Neural cell (in vitro differentiated cells): Measurements from ENCODE around the gene SPATA19. TPM values are rescaled to one million over a fixed set of nuclear protein-coding genes. Genes with fewer than 3 reads are reported as not detected.

Experiments used
- H2AFZ ChIP-seq: fragments of 200-600, 300-800 bp; sonication (generic), shearing (Covaris generic); 2 replicates; pipeline ENCODE4 v1.6.0; 2014; ENCODE audit warnings: low read depth, mild to moderate bottlenecking, antibody characterized with exemption, low read length, moderate library complexity
- H3F3A ChIP-seq: fragments of 200-600 bp; shearing (Covaris generic); 2 replicates; pipeline ENCODE4 v1.6.1; 2016; ENCODE audit warnings: mild to moderate bottlenecking, moderate library complexity, mixed read lengths, antibody characterized with exemption, low read length; ENCODE audit not compliant: insufficient read depth, poor library complexity, severe bottlenecking
- H3K27ac ChIP-seq: fragments of 200-600, 300-800 bp; sonication (generic), shearing (Covaris generic); 2 replicates; pipeline ENCODE4 v1.5.1; 2014; ENCODE audit warnings: mild to moderate bottlenecking, low read length, moderate library complexity
- H3K27me3 ChIP-seq: fragments of 300-800, 200-600 bp; sonication (generic), shearing (Covaris generic); 2 replicates; pipeline ENCODE4 v1.6.0; 2014; ENCODE audit warnings: mild to moderate bottlenecking, low read depth, low read length, moderate library complexity; ENCODE audit not compliant: insufficient read depth
- H3K36me3 ChIP-seq: fragments of 300-800, 200-600 bp; sonication (generic), shearing (Covaris generic); 2 replicates; pipeline ENCODE4 v1.5.1; 2014; ENCODE audit warnings: mild to moderate bottlenecking, antibody characterized with exemption, low read length, moderate library complexity; ENCODE audit not compliant: insufficient read depth
- H3K4me2 ChIP-seq: fragments of 300-800, 200-600 bp; sonication (generic), shearing (Covaris generic); 2 replicates; pipeline ENCODE4 v1.6.0; 2014; ENCODE audit warnings: mild to moderate bottlenecking, low read length
- H3K4me3 ChIP-seq: fragments of 300-800, 200-600 bp; sonication (generic), shearing (Covaris generic); 2 replicates; pipeline ENCODE4 v1.5.1; 2014; ENCODE audit warnings: mild to moderate bottlenecking, low read length, moderate library complexity
- H3K79me2 ChIP-seq: fragments of 200-600 bp; shearing (Covaris generic); replicated peaks from 2 replicates; pipeline ENCODE4 v1.6.0; 2014; ENCODE audit warnings: mild to moderate bottlenecking, low read length, moderate library complexity; ENCODE audit not compliant: insufficient read depth
- H3K9ac ChIP-seq: fragments of 300-800, 200-600 bp; sonication (generic), shearing (Covaris generic); 2 replicates; pipeline ENCODE4 v1.6.1; 2016; ENCODE audit warnings: mild to moderate bottlenecking, low read length, mixed read lengths
- H3K9me2 ChIP-seq: fragments of 200-600 bp; shearing (Covaris generic); 2 replicates; pipeline ENCODE4 v1.6.1; 2016; ENCODE audit warnings: mild to moderate bottlenecking, low read length, mixed read lengths; ENCODE audit not compliant: insufficient read depth
- H3K9me3 ChIP-seq: fragments of 200-600, 300-800 bp; sonication (generic), shearing (Covaris generic); 2 replicates; pipeline ENCODE4 v1.6.1; 2016; ENCODE audit warnings: mild to moderate bottlenecking, mixed run types, low read length, moderate library complexity, mixed read lengths
- H4K20me1 ChIP-seq: fragments of 200-600 bp; shearing (Covaris generic); 2 replicates; pipeline ENCODE4 v1.6.1; 2016; ENCODE audit warnings: mild to moderate bottlenecking, mixed run types; ENCODE audit not compliant: insufficient read depth
- EP300 ChIP-seq: fragments of 450-650 bp; conservative IDR thresholded peaks from 2 replicates; pipeline ENCODE4 v1.6.1; 2014; ENCODE audit warnings: antibody characterized with exemption, mild to moderate bottlenecking, moderate library complexity; ENCODE audit not compliant: poor library complexity, severe bottlenecking
- EZH2 ChIP-seq: fragments of 200-600, 300-800 bp; shearing (Covaris generic), sonication (generic); IDR thresholded peaks from 2 replicates; pipeline ENCODE4 v1.6.1; 2014; ENCODE audit warnings: antibody characterized with exemption, low read length, borderline replicate concordance, mild to moderate bottlenecking; ENCODE audit not compliant: insufficient read depth, poor library complexity, severe bottlenecking
- MXI1 ChIP-seq: fragments of 450-650 bp; conservative IDR thresholded peaks from 2 replicates; pipeline ENCODE4 v1.6.1; 2014; ENCODE audit warnings: antibody characterized with exemption, mild to moderate bottlenecking; ENCODE audit not compliant: poor library complexity, severe bottlenecking
- POLR2AphosphoS5 ChIP-seq: IDR thresholded peaks from 2 replicates; pipeline ENCODE4 v1.6.1; 2012
- RAD21 ChIP-seq: fragments of 450-650 bp; conservative IDR thresholded peaks from 2 replicates; pipeline ENCODE4 v1.6.1; 2014; ENCODE audit warnings: antibody characterized with exemption, mild to moderate bottlenecking, moderate library complexity
- SMC3 ChIP-seq: fragments of 450-650 bp; conservative IDR thresholded peaks from 2 replicates; pipeline ENCODE4 v1.6.1; 2014; ENCODE audit warnings: antibody characterized with exemption, mild to moderate bottlenecking, moderate library complexity; ENCODE audit not compliant: poor library complexity
- TAF1 ChIP-seq: IDR thresholded peaks from 2 replicates; pipeline ENCODE4 v1.6.1; 2012; ENCODE audit warnings: low read depth
- polyA plus RNA-seq: library from polyadenylated mRNA; depleted of rRNA; stranded (reverse); fragments of >200 nt; gene quantifications from 2 replicates; pipeline ENCODE4 v1.2.3, GENCODE V29; 2014
- TF ChIP-seq, protein P1 (sequence below): fragments of 450-650 bp; IDR thresholded peaks from 2 replicates; pipeline ENCODE4 v1.5.1; 2014; ENCODE audit warnings: antibody characterized with exemption, mild to moderate bottlenecking, moderate library complexity; ENCODE audit not compliant: poor library complexity, severe bottlenecking
- TF ChIP-seq, protein P2 (sequence below): IDR thresholded peaks from 2 replicates; pipeline ENCODE4 v1.6.1; 2012; ENCODE audit warnings: borderline replicate concordance

SPATA19 gene
- polyA plus RNA-seq, 1 donor from 2014 or later = not detected

- Histone ChIP-seq H3K9ac (no peak overlapping the region), H3K9me2 (no peaks in the 10 kb centered on the region), H3K27ac (no peak overlapping the region), H3F3A (no peaks in the 10 kb centered on the region), H2AFZ (no peak overlapping the region), H3K9me3 (peaks cover 6% of the 10 kb centered on the region), H3K36me3 (no peaks in the 10 kb centered on the region), H3K79me2 (no peaks in the 10 kb centered on the region), H4K20me1 (no peaks in the 10 kb centered on the region), H3K4me2 (no peak overlapping the region), H3K4me3 (no peak overlapping the region), H3K27me3 (peaks cover 5% of the 10 kb centered on the region)
- TF ChIP-seq EZH2 (no peak), POLR2AphosphoS5 (no peak), MXI1 (no peak), SMC3 (no peak), EP300 (no peak), TAF1 (no peak), RAD21 (no peak)
- TF ChIP-seq, protein P1, sequence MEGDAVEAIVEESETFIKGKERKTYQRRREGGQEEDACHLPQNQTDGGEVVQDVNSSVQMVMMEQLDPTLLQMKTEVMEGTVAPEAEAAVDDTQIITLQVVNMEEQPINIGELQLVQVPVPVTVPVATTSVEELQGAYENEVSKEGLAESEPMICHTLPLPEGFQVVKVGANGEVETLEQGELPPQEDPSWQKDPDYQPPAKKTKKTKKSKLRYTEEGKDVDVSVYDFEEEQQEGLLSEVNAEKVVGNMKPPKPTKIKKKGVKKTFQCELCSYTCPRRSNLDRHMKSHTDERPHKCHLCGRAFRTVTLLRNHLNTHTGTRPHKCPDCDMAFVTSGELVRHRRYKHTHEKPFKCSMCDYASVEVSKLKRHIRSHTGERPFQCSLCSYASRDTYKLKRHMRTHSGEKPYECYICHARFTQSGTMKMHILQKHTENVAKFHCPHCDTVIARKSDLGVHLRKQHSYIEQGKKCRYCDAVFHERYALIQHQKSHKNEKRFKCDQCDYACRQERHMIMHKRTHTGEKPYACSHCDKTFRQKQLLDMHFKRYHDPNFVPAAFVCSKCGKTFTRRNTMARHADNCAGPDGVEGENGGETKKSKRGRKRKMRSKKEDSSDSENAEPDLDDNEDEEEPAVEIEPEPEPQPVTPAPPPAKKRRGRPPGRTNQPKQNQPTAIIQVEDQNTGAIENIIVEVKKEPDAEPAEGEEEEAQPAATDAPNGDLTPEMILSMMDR = no peak
- TF ChIP-seq, protein P2, sequence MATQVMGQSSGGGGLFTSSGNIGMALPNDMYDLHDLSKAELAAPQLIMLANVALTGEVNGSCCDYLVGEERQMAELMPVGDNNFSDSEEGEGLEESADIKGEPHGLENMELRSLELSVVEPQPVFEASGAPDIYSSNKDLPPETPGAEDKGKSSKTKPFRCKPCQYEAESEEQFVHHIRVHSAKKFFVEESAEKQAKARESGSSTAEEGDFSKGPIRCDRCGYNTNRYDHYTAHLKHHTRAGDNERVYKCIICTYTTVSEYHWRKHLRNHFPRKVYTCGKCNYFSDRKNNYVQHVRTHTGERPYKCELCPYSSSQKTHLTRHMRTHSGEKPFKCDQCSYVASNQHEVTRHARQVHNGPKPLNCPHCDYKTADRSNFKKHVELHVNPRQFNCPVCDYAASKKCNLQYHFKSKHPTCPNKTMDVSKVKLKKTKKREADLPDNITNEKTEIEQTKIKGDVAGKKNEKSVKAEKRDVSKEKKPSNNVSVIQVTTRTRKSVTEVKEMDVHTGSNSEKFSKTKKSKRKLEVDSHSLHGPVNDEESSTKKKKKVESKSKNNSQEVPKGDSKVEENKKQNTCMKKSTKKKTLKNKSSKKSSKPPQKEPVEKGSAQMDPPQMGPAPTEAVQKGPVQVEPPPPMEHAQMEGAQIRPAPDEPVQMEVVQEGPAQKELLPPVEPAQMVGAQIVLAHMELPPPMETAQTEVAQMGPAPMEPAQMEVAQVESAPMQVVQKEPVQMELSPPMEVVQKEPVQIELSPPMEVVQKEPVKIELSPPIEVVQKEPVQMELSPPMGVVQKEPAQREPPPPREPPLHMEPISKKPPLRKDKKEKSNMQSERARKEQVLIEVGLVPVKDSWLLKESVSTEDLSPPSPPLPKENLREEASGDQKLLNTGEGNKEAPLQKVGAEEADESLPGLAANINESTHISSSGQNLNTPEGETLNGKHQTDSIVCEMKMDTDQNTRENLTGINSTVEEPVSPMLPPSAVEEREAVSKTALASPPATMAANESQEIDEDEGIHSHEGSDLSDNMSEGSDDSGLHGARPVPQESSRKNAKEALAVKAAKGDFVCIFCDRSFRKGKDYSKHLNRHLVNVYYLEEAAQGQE = no peak
These were observed 54.3 kb downstream of the SPATA19 start for GRCh38 chr11:133790995-133791394.

Other genes with a start within 250 kb of the SPATA19 start
- 2.3 and 4.8 TPM in 2 replicates for gene IGSF9B, start 111.5 kb upstream of the SPATA19 start, polyA plus RNA-seq
- gene JAM3, start 223.6 kb upstream of the SPATA19 start, polyA plus RNA-seq = 46.1 and 58.5 TPM in 2 replicates